ENCODE results near the gene UROC1.

DNA sequence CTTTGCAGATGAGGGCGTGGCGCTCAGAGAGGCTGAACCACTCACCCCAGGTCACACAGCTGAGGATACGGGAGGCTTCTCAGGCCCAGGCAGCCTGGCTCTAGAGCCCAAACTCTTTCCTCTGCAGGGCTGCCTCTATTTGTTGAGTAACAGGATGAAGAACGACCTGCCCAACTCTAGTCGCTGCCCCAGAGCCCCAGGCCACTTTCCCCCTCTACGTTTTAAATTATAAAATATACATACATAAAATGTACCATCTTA lies 22.7 kb downstream of the UROC1 start:
- TF ChIP-seq CTCF (conservative IDR thresholded peaks at IDR 0.05; ENCODE audit: low read depth, low read length) (no peak), EZH2 (IDR thresholded peaks at IDR 0.05; ENCODE audit: borderline replicate concordance, low read depth, low read length, poor library complexity, severe bottlenecking) (no peak)
